NCI-H146 treated with DMSO at 0.1 percent for 48 hours (cell line): ENCODE measurements around the gene MIER2.

Source experiments
- DNase-seq: peaks from one replicate; lab custom pipeline; 2025; ENCODE audit not compliant: unreplicated experiment; lab: John Stamatoyannopoulos, UW

Gene MIER2

DNA sequence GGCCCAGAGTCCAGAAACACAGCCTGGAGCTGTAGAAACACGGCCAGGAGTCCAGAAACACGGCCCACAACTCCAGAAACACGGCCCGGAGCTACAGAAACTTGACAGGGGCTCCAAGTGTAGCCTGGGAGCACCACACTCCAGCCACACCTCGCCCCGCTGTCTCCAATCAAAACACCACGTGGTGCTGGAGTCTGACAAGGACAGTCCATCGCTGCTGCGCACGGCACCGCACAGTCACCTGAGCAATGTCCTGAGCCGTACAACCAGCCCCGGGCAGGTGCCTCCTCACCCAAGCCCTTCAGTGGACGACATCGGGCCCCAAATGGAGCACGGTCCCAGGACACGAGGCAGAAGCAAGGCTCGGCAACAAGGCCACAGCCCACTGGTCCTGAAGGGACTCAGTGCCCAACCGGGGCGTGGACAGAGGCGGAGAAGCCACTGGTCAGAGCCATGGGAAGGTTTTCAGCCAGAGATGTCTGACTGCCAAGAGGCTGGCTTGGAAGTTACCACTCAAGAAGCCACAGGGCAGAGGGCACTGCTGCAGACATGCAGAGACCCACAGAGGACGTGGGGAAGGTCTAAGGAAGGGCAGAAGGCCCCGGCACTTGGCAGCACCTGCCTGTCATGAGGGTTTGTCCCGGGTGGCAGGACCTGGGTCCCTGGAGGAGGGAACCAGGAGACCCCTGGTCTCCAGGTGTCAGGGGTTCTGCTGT lies 33.7 kb downstream of the MIER2 start:
- DNase-seq, result no peak

DNA sequence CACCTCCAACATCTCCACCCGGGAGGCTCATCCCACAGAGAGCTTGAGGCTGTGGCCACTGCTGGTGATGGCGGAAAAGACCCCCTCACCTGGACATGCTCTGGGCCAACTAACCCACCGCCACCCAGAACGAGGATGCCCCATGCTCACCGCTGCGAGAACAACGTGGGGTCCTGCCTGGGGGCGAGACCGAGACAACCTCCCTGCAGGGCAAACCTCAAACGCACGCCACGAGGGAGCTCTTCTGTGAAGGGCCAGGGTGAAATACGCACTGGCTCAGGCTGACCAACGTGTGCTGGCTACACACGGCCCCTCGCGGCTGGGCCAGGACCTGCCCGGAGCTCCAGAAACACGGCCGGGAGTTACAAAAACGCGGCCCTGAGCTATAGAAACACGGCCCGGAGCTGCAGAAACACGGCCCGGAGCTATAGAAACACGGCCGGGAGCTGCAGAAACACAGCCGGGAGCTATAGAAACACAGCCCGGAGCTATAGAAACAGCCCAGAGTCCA lies 34.4 kb downstream of the MIER2 start:
- no peak for DNase-seq

DNA sequence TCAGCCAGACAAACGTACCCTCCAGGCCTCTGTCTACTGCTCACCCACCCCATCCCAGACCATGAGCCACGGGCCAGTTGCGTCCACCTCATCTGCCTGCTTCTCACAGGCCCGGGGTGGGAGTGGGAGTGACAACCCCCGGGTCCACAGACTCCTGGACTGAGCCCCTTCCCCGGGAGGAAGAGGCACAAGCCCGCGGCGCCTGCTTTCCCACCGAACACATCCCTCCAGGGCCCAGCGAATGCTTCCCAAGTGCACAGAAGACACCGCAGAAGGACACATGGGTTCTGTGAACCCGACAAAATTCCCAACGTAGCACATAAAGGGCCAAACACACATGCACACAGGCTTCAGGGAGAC lies 35.4 kb downstream of the MIER2 start:
- DNase-seq, result no peak

DNA sequence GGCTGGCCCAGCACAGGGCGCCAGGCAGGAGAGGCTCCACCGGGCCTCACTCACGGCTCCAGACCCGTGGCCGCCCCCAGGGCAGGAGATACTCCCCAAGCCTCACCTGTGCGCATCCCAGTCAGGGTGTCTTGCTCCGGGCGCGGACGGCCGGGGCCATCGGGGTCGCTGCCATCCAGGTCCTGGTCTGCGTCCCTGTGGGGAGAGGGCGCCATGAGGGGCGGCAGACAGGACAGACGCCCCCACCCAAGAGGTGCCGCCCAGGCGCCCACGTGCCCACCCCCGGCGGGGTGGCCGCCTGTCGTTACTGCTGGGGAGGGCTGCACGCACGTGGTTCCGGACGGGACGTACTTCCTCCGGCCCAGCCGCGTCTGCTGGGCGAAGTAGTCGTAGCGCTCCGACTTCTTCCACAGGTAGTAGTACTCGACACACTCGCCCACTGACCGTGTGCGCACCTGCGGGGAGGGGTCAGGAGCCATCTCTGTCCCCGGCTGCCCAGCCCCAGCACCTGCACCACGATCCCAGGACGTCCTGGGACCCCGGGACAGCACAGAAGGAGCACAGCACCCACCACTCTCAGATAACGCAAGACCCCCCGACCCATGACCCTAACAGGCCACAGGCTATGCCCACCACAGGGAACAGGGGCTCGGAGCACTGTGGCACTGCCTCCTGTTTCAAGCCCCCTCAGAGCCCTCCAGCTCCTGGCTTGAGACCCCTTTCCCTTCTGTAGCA lies 36.0 kb downstream of the MIER2 start:
- DNase-seq, result no peak

DNA sequence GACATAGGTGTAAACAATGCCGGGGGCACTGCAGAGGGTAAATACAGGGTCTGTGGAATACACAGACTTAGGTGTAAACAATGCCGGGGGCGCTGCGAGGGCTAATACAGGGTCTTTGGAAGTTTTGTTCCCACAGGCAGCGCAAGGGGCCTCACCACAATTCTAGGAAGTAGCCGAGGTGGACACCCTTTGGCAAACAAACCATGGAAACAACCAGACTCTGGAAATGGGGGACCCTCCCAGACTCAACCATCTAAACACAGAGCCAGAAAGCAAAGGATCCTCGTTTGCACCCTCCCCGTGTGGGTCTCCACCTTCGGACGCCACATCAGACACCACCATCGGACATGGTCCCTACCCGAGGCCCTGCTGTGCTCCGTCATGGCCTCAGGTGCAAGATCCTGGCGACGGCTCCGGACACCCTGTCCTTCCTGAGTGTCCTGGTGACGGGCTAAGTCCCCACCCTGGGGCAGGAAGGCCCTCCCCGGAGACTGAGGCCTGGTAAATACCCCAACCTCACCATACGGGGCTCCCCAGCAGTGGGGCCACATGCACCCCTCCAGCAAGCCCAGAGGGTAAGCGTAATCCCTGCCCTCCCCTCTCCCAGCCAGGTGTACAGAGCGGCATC lies 36.7 kb downstream of the MIER2 start:
- DNase-seq, result no peak

DNA sequence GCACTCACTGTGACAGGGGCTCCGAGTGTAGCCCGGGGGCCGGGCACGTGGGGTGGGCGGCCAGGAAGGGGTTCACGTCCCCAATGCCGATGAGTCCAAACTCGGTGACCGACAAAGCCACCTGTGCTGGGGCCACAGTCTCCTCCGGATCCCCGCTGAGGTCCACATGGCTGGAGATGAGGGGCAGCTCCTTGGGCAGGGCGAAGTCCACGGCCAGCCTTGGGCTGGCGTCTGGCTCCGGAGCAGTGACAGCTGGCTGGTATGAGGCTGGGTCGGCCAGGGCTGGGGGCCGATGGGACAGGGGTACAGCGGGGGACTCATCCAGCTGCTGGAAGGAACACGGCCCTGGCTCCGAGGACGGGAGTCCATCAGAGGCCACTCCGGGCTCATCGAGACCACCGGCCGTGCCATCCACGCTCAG lies 37.5 kb downstream of the MIER2 start:
- DNase-seq, result no peak

DNA sequence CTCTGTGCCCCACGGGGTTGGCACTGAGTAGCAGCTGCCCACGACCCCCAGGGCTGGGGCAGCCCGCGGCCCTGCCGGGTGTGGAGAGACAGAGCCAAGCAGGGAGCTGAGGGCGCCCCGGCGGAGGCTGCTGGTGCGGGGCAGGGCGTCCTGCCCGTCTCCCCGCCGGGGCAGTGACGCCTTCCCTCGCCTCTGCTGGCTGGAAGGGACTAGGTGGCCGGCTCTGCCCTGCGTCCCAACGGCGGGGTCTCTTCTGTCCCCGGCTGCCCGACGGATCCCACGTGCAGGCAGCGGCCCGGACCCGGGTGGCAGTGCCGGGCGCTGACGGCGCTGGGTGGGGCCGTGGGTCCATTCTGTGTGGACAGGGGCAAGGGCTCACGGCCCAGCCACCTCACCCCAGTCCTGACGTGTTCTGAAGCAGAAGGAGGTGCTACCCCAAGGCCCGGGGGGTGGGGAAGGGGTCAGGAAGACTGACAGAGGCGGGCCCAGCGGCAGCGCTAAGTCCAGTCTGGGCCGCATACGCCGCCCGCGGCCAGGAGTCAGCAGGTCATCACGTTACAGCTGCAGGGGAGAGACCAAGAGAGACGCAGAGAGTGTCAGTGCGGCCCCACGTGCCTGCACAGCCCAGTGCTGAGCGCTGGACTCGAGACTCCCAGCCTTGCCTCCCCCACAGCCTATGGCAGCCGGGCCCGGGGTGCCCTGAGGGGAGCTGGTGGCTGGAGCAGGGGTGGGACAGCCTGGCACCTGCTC lies 38.3 kb downstream of the MIER2 start:
- no peak for DNase-seq

DNA sequence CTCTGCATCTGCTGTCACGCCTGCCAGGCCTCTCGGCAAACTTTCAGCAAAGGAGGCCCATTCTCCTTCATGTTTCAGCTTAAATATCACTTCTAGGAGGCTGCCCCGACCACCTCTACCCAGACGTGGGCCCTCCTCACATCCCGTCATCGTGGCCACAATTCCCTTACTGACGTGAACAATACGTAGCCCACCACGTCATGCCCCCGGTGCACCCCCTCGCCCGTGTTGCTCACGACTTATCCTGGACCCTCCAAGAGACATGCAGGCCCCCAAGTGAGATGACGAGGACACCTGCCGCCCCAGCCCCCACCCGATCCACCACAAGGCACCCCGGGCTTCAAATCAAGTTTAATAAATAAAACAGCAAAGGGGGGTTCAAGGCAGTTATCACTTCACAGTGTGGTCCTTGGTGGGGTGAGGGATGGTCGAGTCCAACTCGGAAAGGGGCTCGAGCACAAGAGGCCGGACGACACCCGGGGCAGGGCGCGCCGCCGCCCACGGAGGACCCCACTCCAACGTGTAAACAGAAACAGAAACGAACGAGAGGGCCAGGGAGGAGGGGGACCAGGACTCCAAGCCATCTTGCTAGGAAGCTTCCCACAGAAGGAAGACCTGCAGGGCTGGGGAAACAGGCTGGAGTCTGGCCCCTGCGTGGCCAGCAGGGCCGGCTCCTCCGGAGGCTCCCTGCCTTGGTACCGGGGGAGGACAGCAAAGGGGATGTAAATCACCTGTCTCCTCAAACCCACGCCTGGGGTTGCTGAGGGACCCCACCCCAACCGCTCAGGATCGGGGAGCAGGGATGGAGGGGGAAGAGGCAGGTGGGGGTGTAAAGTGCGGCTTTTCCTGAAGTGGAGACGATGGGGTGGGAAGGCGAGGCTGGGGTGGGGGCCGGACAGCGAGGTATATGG lies 39.1 kb downstream of the MIER2 start:
- DNase-seq, result no peak

DNA sequence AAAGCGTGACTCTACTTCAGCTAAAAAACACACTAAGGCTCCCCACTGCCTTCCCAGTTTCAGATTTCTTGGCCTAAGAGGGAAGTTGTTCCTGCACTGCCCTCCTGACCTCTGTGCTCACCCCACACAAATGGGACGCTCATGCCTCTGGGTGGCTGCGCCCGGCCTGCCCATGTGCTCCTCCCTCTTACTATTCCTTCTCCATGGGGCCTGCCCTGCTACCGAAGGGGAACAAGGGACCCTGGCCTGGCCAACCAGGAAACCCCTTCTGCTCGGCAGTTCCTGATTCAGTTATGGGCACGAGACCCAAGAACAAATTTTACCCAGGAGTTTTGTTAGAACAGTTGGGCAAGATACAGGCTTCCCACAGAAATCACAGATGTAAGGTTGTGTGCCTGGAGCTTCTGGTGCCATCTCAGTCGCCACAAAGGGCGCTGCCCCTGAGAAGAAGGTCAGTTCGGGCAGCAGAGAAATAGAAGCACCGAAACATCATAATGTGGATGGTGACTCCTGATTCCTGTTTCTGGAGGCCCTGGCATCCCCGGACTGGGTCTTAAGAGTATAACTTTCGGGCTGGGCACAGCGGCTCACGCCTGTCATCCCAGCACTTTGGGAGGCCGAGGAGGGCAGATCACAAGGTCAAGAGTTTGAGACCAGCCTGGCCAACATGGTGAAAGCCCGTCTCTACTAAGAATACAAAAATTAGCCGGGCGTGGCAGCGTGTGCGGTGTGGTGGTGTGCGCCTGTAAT lies 47.9 kb downstream of the MIER2 start:
- no peak for DNase-seq

DNA sequence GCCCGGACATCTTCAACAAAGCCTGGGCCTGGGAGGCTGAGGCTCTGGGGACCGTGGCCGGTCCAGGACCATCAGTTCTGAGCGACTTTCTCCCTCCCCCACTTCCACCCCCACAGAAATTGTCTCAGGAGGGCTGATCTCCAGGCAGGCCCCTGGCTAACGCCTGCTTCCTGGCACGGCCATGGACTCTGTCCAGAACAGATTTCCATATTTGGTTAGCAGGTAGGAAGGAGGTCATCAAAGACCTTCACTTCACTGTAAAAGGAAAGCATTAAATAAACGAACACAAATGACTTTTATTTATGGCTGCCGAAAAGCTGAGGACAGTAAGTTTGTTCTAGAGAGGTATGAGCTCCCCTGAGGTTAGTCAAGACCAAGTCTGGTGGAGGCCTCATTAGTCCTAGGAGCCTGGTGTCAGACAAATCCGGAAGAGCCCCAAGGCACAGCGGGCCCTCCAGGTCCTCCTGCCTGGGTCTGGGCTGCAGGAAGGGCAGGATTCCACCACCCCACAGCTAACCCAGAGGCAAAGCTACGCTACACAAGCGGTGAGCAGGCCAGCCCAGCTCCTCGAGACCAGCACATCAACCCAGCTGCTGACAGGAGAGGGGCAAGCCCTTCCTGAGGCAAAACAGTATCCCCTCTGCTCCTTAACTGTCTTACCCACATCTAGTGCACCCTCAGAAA lies 48.8 kb downstream of the MIER2 start:
- DNase-seq, result no peak

DNA sequence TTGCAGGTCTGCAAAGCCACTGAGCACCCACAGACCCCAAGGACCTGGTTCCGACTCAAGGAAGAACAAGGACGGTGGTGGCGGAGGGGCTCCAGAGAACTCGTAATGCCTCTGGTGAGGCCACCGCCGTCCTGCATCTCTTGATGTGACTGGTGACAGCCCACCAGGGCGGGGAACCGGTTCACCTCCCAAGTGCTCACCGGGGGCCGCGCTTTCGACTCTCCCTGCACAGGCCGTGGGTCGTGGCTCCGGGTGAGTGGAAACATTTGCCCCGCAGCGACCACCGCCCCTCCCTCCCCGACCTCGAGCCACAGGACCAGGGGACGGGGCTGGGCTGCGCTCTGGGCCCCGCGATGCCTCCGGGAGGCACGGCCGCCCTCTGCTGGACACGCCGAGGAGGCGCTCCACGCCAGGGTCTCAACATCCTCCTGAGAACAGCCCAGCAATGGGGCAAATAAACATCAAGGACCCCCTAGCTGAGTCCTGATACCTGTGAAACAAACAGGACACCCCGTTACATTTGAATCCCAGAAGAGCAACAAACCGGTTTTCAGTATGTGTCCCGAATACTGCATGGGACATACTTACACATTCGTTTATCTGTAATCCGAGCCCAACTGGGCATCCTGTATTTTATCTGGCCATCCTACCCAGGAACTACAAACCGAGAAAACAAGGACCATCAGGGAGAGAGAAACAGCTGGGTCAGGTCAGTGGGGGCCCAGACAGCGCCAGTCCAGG lies 49.5 kb downstream of the MIER2 start:
- no peak for DNase-seq

DNA sequence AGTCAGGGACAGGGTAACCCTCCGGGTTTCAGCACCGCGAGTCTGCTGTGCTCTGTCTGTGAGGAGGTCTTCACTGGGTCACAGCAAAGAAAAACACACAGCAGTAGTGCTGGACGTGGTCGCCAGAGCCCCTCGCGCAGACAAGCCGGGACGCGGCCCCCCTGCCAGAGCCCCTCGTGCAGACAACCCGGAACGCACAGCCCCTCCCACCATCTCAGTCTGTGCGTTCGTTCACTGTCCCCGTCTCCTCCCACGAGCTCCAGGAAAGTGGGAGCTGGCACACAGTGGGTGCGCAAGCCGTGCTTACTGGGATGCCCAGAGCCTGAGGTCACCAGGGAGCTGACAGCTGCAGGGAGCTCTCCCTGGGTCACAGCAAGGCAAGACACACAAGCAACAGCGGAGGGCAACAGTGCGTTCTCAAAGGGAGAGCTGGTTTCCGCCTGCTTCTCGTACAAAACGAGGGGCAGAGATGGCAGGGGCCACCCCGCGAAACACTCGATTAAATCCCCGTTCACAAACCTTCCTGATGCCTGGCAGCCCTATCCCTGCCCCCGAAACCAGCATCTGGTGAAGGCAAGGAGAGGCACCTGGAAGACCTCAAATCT lies 50.2 kb downstream of the MIER2 start:
- DNase-seq, result no peak

DNA sequence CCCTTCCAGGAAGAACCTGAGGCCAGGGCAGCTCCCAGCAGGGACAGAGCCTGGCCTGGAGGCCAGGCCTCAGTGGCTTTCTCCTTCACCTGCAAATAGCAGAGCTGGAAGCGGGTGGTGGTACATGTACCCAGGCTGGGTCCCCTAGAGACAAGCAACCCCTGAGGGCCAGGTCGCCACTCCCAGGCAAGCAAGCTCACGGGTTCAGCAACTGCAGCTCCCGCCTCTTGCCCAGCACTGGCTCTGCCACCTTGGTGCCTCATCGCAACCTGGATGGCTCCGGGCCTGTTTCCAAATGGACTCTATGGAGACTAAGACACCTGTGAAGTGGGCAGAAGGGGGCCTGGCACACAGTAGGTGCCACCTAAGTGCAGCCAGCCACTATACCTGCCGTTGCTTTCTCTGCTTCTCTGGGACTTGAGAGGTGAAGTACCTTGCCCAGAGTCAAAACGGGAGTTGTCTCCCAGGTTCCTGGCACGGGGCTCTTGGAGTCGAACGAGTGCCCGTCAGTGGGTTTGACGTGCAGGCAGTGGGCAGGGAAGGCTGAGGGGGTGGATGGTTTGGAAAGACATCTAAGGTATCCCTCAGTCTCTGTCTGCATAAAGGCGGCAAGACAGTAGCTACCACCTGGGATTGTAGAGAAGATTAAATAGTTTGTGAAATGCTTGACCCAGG lies 51.0 kb downstream of the MIER2 start:
- DNase-seq, result no peak

DNA sequence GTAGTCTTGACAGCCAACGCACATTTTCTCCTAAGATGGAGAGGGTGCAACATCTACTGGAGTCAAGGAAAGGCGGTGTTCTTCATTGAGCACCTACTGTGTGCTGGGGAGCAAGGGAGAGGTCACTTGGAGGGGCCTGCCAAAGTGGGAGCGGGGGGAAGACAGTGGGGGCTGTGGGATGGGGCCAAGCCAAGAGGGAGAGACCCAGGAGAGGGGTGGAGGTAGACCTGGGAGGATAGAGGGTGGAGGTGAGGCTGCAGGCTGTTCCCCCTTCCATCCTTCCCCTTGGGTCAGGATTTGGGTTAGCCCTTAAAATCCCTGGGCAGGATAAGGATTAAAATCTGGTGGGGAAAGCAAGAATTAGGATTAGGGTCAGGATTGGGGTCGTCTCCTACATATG lies 51.6 kb downstream of the MIER2 start:
- no peak for DNase-seq

DNA sequence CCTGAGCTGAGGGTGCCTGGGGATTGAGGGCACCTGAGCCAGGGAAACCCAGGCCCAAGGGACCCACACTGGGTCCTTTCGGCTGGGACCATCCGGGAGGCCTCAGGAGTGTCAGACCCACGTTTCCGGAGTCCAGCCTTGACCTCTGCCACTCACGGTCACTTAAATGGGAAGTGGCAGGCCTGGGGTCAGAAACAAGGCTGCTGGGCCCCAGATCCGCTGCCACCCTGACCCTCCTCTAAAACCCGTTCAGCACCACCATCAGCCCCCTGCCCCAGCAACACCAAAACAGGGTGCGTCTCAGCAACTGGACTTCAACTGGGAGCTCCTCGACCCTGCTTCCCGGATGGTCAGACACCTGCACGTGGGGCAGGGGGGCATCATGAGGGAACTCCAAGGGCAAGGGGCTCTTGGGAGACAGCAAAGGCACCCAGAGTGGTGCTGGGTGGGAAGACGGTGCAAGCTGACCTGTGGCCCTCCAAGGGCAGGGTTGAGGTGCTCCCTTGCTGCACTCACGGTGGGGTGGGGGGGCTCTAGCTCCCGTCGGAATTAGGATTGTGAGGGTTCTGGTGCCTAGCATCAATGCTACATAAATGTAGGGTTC lies 52.2 kb downstream of the MIER2 start:
- DNase-seq, result no peak

DNA sequence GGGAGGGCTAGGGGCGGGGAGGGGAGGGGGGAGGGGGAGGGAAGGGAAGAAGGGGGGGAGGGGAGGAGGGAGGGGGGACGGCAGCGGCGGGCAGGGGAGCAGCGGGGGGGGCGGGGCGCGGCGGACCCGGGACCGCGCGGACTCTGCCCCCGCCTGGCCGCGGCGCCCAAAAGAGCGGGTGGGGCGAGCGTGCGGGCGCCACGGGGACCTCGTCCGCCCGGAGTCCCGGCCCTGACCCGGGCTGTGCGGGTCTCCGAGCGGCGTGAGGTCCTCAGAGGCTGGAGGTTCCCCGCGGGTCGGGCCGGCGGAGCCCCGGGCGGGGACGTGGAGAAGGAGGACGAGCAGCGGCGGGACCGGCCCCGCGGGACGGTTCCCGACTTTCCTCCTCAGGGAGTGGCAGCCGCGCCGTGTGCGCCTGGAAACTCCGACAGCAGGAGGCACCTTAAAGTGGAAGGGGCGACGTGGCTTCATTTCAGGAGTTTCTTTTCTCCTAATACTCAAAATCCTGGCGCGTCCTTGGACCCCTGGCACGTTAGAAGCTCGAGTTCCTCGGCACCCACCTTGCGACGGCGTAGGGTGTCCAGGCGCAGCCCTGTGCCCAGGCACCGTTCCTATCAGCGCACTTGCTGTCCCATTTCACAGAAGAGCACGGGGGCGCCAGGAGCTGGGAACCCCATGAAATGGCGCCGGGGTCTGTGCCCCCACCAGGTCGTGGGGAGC lies 52.9 kb downstream of the MIER2 start:
- DNase-seq, result no peak
